D721Med (cell line): ENCODE data around the gene SETD7.

ENCODE experiments used
- DNase-seq: peaks from one replicate; pipeline ENCODE4 v3.0.0; 2011; ENCODE audit warnings: low spot score; ENCODE audit not compliant: insufficient read length
- FAIRE-seq: peaks from 2 replicates; lab custom pipeline; 2011; peaks lifted over from hg19 to GRCh38; lab: Jason Lieb, UNC
- CTCF ChIP-seq: IDR thresholded peaks from 2 replicates; pipeline ENCODE4 v1.5.1; 2012; ENCODE audit warnings: mild to moderate bottlenecking, control low read depth; ENCODE audit not compliant: insufficient read depth; ENCODE audit errors: missing control alignments

Gene SETD7

GRCh38 chr4:139599076-139599475 lies 43.1 kb upstream of the SETD7 start:
- FAIRE-seq (no peak), DNase-seq (no peak)

GRCh38 chr4:139596684-139597279 lies 40.8 kb upstream of the SETD7 start:
- no peak for TF ChIP-seq CTCF
- no peak for DNase-seq
- no peak for FAIRE-seq

More at GRCh38 chr4:139599076-139599475, 43.1 kb upstream of the SETD7 start:
- TF ChIP-seq CTCF, result no peak

- no peak for FAIRE-seq
- no peak for TF ChIP-seq CTCF
- DNase-seq, result no peak
These were observed 40.1 kb upstream of the SETD7 start for GRCh38 chr4:139596034-139596683.

GRCh38 chr4:139594591-139595185 lies 38.7 kb upstream of the SETD7 start:
- DNase-seq (no peak), FAIRE-seq (no peak)
- TF ChIP-seq CTCF, result no peak

- FAIRE-seq (no peak), DNase-seq (no peak)
- TF ChIP-seq CTCF, result no peak
These were observed 37.1 kb upstream of the SETD7 start for GRCh38 chr4:139593091-139593564.

- TF ChIP-seq CTCF, result no peak
- DNase-seq (no peak), FAIRE-seq (no peak)
These were observed 33.5 kb upstream of the SETD7 start for GRCh38 chr4:139589336-139590018.
